PFSK-1 (cell line): ENCODE measurements around the gene SLC2A10.

Source experiments
- POLR2AphosphoS5 ChIP-seq: IDR thresholded peaks from 2 replicates; pipeline ENCODE4 v1.6.1; 2012; ENCODE audit warnings: low read depth, mild to moderate bottlenecking, control low read depth, low read length, moderate library complexity
- TAF1 ChIP-seq: IDR thresholded peaks from 2 replicates; pipeline ENCODE4 v1.6.1; 2012; ENCODE audit warnings: low read length, control low read depth, borderline replicate concordance; ENCODE audit not compliant: insufficient read depth

DNA sequence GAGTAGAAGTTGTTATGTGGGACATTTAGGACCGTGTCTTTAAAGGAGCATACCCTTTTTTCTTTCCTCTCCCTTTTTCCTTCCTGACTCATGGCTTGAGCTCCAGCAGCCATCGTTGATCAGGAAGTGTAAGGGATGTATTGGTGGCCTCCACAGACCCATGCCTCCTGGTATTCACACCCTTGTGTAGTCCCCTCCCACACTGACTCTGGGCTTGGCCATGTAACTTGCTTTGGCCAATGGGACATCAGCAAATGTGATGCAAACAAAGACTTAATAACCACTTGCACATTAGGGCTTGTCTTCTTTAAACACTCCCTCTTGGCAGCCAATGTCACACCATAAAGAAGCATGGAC is 39.2 kb upstream of the SLC2A10 start:
- TF ChIP-seq POLR2AphosphoS5: no peak
- no peak for TF ChIP-seq TAF1
